Type B pancreatic cell (in vitro differentiated cells): ENCODE measurements around the gene NGF. TPM values are rescaled to one million over a fixed set of nuclear protein-coding genes. Genes with fewer than 3 reads are reported as not detected.

Experiments
- DNase-seq: peaks from one replicate; pipeline ENCODE4 v3.0.0; 2021; ENCODE audit warnings: mixed read lengths; ENCODE audit not compliant: unreplicated experiment; ENCODE audit errors: extremely low spot score
- H3K27ac Mint-ChIP-seq: 2 replicates; pipeline ENCODE4 v1.8.0; 2021; ENCODE audit warnings: mild to moderate bottlenecking, mixed read lengths
- H3K27me3 Mint-ChIP-seq: 2 replicates; pipeline ENCODE4 v1.8.0; 2021; ENCODE audit warnings: mixed read lengths
- H3K36me3 Mint-ChIP-seq: 2 replicates; pipeline ENCODE4 v1.8.0; 2021; ENCODE audit warnings: mixed read lengths
- H3K4me1 Mint-ChIP-seq: one replicate; pipeline ENCODE4 v1.8.0; 2021; ENCODE audit warnings: mixed read lengths; ENCODE audit not compliant: unreplicated experiment
- H3K4me3 Mint-ChIP-seq: 2 replicates; pipeline ENCODE4 v1.8.0; 2021; ENCODE audit warnings: mild to moderate bottlenecking, mixed read lengths
- H3K9me3 Mint-ChIP-seq: 2 replicates; pipeline ENCODE4 v1.8.0; 2021; ENCODE audit warnings: mixed read lengths
- total RNA-seq: library from RNA; stranded (reverse); gene quantifications from 2 replicates; pipeline ENCODE4 v1.2.1, GENCODE V29; 2021; ENCODE audit warnings: low replicate concordance
- TF ChIP-seq, protein P1 (sequence below): fragments of 200-600 bp; sonication (generic); conservative IDR thresholded peaks from 2 replicates; pipeline ENCODE4 v1.5.0; 2021; ENCODE audit warnings: antibody characterized with exemption, mild to moderate bottlenecking

Gene NGF
- total RNA-seq, 1 donor from 2014 or later: 3.3 TPM

DNA sequence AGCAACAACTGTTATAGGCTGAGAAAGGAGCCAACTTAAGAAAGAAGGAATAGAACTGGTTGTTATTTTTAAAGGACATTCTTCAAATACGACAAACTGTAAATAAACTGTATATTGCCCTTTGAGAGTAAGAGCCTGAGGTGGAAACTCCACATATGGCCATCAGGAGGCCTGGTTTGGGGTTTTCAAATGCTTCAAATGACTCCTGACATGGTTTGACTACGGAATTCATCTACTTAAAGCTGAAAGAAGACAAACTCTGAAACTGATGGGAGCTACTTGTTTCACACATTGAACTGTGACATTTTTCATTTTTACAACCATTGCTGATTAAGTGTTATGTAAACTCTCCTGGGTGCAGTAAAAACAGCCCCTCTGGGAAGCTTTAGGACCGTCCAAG lies 59.8 kb downstream of the NGF start:
- Mint-ChIP-seq H3K9me3 (peaks cover 12% of the 10 kb centered on the region), H3K27ac (no peak overlapping the region), H3K36me3 (peaks cover 5% of the 10 kb centered on the region), H3K4me3 (no peak overlapping the region), H3K27me3 (no peaks in the 10 kb centered on the region), H3K4me1 (peaks cover 21% of the 10 kb centered on the region)
- TF ChIP-seq, protein P1, sequence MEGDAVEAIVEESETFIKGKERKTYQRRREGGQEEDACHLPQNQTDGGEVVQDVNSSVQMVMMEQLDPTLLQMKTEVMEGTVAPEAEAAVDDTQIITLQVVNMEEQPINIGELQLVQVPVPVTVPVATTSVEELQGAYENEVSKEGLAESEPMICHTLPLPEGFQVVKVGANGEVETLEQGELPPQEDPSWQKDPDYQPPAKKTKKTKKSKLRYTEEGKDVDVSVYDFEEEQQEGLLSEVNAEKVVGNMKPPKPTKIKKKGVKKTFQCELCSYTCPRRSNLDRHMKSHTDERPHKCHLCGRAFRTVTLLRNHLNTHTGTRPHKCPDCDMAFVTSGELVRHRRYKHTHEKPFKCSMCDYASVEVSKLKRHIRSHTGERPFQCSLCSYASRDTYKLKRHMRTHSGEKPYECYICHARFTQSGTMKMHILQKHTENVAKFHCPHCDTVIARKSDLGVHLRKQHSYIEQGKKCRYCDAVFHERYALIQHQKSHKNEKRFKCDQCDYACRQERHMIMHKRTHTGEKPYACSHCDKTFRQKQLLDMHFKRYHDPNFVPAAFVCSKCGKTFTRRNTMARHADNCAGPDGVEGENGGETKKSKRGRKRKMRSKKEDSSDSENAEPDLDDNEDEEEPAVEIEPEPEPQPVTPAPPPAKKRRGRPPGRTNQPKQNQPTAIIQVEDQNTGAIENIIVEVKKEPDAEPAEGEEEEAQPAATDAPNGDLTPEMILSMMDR: no peak
- no peak for DNase-seq

DNA sequence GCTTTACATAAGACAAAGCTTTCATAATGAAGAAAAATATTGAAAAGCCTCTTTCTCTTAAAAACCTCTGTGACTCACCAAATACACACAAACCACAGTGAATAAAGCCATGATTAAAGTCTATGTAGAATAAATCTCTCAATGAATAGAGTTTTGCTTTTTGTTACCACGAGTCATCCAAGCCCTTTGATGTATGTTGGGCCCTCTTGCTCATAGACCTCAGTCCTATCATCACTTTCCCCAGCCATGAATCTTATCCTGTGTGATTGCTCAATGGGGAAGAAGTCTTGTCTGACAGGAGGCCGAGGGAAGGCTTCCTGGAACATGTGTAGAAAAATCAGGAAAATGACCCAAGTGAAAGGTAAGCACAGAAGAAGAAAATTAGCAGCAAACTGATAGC lies 60.8 kb downstream of the NGF start:
- TF ChIP-seq, protein P1: no peak
- no peaks in the 10 kb centered on the region for H3K27me3 Mint-ChIP-seq
- peaks cover 12% of the 10 kb centered on the region for H3K9me3 Mint-ChIP-seq
- no peak for DNase-seq
- peaks cover 5% of the 10 kb centered on the region for H3K36me3 Mint-ChIP-seq
- H3K27ac Mint-ChIP-seq: no peak overlapping the region
- H3K4me3 Mint-ChIP-seq: no peak overlapping the region
- H3K4me1 Mint-ChIP-seq: peaks cover 21% of the 10 kb centered on the region

DNA sequence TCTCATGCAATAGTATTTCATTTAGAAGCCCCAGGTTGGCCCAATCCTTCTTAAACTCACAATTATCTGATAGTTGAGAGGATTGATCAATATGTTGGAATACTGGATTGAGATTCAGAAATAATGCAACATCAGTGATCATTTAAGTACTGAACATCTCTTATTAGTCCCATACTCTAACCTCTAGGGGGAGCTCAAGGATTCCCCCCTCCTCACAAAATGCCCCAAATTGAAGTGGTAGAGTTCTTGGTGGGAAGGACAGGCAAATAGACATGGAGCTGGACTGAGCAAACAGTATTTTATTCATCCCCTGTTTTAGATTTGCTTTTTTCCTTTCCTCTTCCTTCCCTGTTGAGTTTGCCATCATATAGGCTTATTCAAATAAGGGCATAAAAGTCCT lies 62.8 kb downstream of the NGF start:
- peaks cover 10% of the 10 kb centered on the region for H3K4me1 Mint-ChIP-seq

DNA sequence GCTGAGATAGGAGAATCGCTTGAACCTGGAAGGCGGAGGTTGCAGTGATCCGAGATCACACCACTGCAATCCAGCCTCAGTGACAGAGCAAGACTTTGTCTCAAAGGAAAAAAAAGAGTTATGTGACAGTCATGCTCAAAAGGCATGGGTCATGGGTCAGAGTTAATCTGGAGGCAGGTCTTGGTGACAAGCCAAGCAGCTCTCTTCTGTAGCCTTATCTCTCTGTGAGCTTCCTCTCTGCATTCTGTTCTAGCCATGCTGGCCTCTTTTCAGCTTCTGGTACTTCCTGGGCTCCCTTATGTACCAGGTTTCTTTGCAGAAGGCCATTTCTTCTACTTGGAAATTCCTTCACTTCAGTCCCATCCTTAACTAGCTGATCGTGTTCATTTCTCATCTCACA lies 63.6 kb downstream of the NGF start:
- H3K4me1 Mint-ChIP-seq: peaks cover 6% of the 10 kb centered on the region
- H3K27me3 Mint-ChIP-seq: no peaks in the 10 kb centered on the region
- no peak for DNase-seq
- H3K4me3 Mint-ChIP-seq: no peak overlapping the region
- peaks cover 12% of the 10 kb centered on the region for H3K9me3 Mint-ChIP-seq
- TF ChIP-seq, protein P1: no peak
- H3K36me3 Mint-ChIP-seq: peaks cover 5% of the 10 kb centered on the region
- no peak overlapping the region for H3K27ac Mint-ChIP-seq

More for the DNA sequence above, 62.8 kb downstream of the NGF start:
- TF ChIP-seq, protein P1: peak; percentile 59
- H3K4me3 Mint-ChIP-seq: no peak overlapping the region
- H3K36me3 Mint-ChIP-seq: peaks cover 5% of the 10 kb centered on the region
- peaks cover 12% of the 10 kb centered on the region for H3K9me3 Mint-ChIP-seq
- H3K27me3 Mint-ChIP-seq: no peaks in the 10 kb centered on the region
- no peak for DNase-seq
- no peak overlapping the region for H3K27ac Mint-ChIP-seq

DNA sequence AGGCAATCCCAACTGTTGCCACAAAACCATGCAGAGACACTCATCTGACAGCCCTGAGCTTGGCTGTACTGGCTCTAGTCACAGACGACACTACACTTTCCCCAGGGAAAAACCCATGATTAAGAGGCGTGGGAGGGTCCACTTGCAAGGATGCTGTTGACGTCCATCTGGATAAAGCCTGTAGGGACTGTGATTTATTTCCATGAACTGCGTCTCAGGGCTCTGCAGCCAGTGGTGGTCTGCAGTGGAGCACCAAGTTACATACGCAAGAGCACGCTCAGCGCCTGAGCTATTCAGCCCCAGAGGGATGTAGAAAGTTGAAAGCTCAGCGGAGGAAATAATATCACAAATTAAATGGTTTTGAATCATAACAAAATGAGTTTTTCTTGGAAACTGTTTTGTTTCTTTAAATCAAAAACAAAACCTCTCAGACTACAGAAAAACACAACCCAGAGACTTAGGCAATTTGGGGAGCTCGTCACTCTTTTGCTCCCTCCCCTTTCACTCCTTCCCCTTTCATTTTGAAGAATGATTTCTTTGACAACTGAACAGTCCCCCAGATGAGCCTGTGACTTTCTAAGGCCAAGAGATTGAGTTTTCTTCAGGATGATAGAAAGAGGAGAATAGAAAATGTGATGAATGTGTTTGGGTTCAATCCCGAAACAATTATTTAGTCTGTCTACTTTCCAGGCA lies 71.2 kb downstream of the NGF start:
- DNase-seq: no peak
- Mint-ChIP-seq H3K27me3 (peaks cover 9% of the 10 kb centered on the region), H3K9me3 (no peaks in the 10 kb centered on the region), H3K36me3 (no peaks in the 10 kb centered on the region), H3K27ac (no peak overlapping the region), H3K4me3 (no peak overlapping the region), H3K4me1 (no peaks in the 10 kb centered on the region)
- TF ChIP-seq, protein P1: no peak

DNA sequence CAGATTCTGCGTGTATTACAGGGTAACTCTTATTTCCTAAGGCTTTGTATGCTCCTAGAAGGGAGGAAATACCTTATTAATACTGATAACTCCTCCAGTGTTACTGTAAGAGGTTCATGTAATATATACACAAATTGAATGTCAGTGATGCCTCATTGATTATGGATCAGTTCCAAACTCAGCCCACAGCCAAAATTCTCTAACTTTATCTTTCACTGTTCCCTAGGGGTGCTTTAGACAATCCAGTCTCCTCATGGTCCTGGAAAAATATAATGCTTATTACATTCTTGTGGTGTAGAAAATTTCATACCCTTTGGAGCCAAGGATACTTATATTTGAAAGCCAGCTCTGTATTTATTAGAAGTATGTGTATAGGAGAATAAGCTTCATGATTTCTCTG lies 73.0 kb downstream of the NGF start:
- Mint-ChIP-seq H3K9me3 (no peaks in the 10 kb centered on the region), H3K36me3 (no peaks in the 10 kb centered on the region), H3K27me3 (peaks cover 9% of the 10 kb centered on the region), H3K27ac (no peak overlapping the region), H3K4me3 (no peak overlapping the region), H3K4me1 (no peaks in the 10 kb centered on the region)
- TF ChIP-seq, protein P1: no peak
- no peak for DNase-seq
